ENCODE measurements around the gene CPNE8.

Gene CPNE8

DNA sequence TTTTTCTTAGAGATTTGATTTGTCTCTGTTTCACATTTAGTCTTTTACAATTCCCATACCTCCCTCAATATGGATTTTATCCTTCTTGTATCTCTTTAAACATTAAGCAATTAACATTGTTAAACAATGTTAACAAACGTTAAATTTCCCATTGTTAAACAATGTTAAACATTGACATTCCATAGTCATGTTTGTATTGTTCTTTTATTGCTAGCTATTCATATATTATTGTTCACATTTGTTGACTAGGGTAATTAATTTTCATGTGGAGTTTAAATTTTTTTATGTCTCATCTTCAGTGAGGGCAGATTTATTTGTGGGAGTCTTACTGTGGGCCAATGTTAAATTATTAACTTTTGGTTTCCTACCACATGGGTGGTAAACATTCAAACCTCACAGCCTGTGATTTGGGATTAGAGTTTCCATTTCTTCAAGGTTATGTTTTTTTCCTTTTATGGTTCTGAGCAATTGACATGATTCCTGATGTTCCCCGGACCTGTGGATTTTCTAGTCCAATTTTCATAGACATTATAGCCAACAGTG lies 294.5 kb downstream of the CPNE8 start:
- DNase-seq: no peak

DNA sequence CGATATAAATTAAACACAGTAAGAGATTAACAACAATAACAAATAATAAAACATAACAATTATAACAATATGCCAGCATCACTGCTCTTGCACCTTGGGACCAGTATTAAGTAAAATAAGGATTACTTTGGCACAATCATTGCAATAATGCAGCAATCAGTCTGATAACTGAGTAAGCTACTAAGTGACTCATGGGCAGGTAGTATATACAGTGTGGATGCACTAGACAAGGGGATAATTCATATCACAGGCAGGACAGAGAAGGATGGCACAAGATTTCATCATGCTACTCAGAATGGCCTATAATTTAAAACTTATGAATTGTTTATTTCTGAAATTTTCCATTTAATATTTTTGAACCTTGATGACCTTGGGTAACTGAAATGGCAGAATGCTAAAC lies 298.1 kb downstream of the CPNE8 start:
- DNase-seq: no peak
